ENCODE results near the gene ASCL2.
"Not testable (repeated sequence)": the region's sequence is repeated elsewhere in the genome, so short reads cannot be mapped to it uniquely, and the experiment has no call there.

The ASCL2 gene

GRCh38 chr11:2258501-2259465, 11.6 kb downstream of the ASCL2 start:
- DNase-seq = no peak

GRCh38 chr11:2256951-2257700, 13.3 kb downstream of the ASCL2 start:
- no peak for DNase-seq

GRCh38 chr11:2256293-2256913, 14.0 kb downstream of the ASCL2 start:
- DNase-seq = no peak

- DNase-seq = no peak
Observed at GRCh38 chr11:2252018-2252417, 18.4 kb downstream of the ASCL2 start.

GRCh38 chr11:2251138-2251537, 19.2 kb downstream of the ASCL2 start:
- no peak for DNase-seq

- DNase-seq = no peak
Observed at GRCh38 chr11:2250485-2250884, 19.9 kb downstream of the ASCL2 start.

- DNase-seq = no peak
Observed at GRCh38 chr11:2250041-2250440, 20.3 kb downstream of the ASCL2 start.

GRCh38 chr11:2249189-2249916, 21.0 kb downstream of the ASCL2 start:
- no peak for DNase-seq

GRCh38 chr11:2248762-2249161, 21.6 kb downstream of the ASCL2 start:
- no peak for DNase-seq

- no peak for DNase-seq
Observed at GRCh38 chr11:2248242-2248641, 22.1 kb downstream of the ASCL2 start.

- DNase-seq = no peak
Observed at GRCh38 chr11:2247496-2247895, 22.9 kb downstream of the ASCL2 start.

GRCh38 chr11:2240834-2241233, 29.6 kb downstream of the ASCL2 start:
- no peak for DNase-seq

- no peak for DNase-seq
Observed at GRCh38 chr11:2237457-2238238, 32.7 kb downstream of the ASCL2 start.

GRCh38 chr11:2236381-2237134, 33.8 kb downstream of the ASCL2 start:
- DNase-seq = not testable (repeated sequence)

GRCh38 chr11:2235588-2236326, 34.6 kb downstream of the ASCL2 start:
- no peak for DNase-seq

- DNase-seq = no peak
Observed at GRCh38 chr11:2234963-2235362, 35.4 kb downstream of the ASCL2 start.

- no peak for DNase-seq
Observed at GRCh38 chr11:2233693-2234455, 36.5 kb downstream of the ASCL2 start.

GRCh38 chr11:2229713-2230297, 40.6 kb downstream of the ASCL2 start:
- no peak for DNase-seq

- no peak for DNase-seq
Observed at GRCh38 chr11:2224254-2224653, 46.1 kb downstream of the ASCL2 start.

Measured in HCEC 1CT (cell line).